GM18951 (cell line): Measurements from ENCODE around the gene TUNAR.

Experiments
- POLR2A ChIP-seq: IDR thresholded peaks from 4 replicates; pipeline ENCODE4 v1.6.1; 2011; ENCODE audit warnings: mild to moderate bottlenecking; ENCODE audit not compliant: insufficient read length, insufficient read depth; ENCODE audit errors: extremely low read depth
- in situ Hi-C: fragments of 300-500 bp; cut with MboI; formaldehyde crosslinking; loops from one replicate; pipeline ENCODE4 v1.12.0; 2022; ENCODE audit warnings: low sequenced_read_pairs, mixed read lengths, inconsistent platforms; ENCODE audit not compliant: unreplicated experiment

Gene TUNAR

GRCh38 chr14:95885278-95885677, 8.6 kb downstream of the TUNAR start:
- TF ChIP-seq POLR2A: no peak
- in situ Hi-C loops: no loop called here

GRCh38 chr14:95885866-95886265, 9.2 kb downstream of the TUNAR start:
- TF ChIP-seq POLR2A: no peak
- in situ Hi-C loops: no loop called here

GRCh38 chr14:95886366-95887056, 9.9 kb downstream of the TUNAR start:
- in situ Hi-C loops: no loop called here
- TF ChIP-seq POLR2A: no peak

- in situ Hi-C loops: no loop called here
- TF ChIP-seq POLR2A: no peak
Measured at GRCh38 chr14:95887351-95887750, 10.7 kb downstream of the TUNAR start.

- no peak for TF ChIP-seq POLR2A
- in situ Hi-C loops: no loop called here
Measured at GRCh38 chr14:95889236-95889979, 12.8 kb downstream of the TUNAR start.

- in situ Hi-C loops: no loop called here
Measured at GRCh38 chr14:95891742-95892141, 15.1 kb downstream of the TUNAR start.

GRCh38 chr14:95892142-95892541, 15.5 kb downstream of the TUNAR start:
- no peak for TF ChIP-seq POLR2A
- in situ Hi-C loops: no loop called here

More at GRCh38 chr14:95891742-95892141, 15.1 kb downstream of the TUNAR start:
- no peak for TF ChIP-seq POLR2A

- no peak for TF ChIP-seq POLR2A
- in situ Hi-C loops: no loop called here
Measured at GRCh38 chr14:95895720-95896119, 19.1 kb downstream of the TUNAR start.

GRCh38 chr14:95896498-95897135, 20.0 kb downstream of the TUNAR start:
- in situ Hi-C loops: no loop called here
- TF ChIP-seq POLR2A: no peak

- TF ChIP-seq POLR2A: no peak
- in situ Hi-C loops: no loop called here
Measured at GRCh38 chr14:95897280-95897679, 20.6 kb downstream of the TUNAR start.

- in situ Hi-C loops: no loop called here
- TF ChIP-seq POLR2A: no peak
Measured at GRCh38 chr14:95901054-95901453, 24.4 kb downstream of the TUNAR start.

- in situ Hi-C loops: no loop called here
Measured at GRCh38 chr14:95902273-95902826, 25.7 kb downstream of the TUNAR start.

GRCh38 chr14:95903165-95903564, 26.5 kb downstream of the TUNAR start:
- in situ Hi-C loops: no loop called here
- TF ChIP-seq POLR2A: no peak

More at GRCh38 chr14:95902273-95902826, 25.7 kb downstream of the TUNAR start:
- TF ChIP-seq POLR2A: no peak
